Measurements from ENCODE around the gene ZNF554. TPM values are rescaled to one million over a fixed set of nuclear protein-coding genes. Genes with fewer than 3 reads are reported as not detected.

The ZNF554 gene
- total RNA-seq, 4 donors from 2014 or later, result 2.1 to 5.3 (median 2.6) TPM

DNA sequence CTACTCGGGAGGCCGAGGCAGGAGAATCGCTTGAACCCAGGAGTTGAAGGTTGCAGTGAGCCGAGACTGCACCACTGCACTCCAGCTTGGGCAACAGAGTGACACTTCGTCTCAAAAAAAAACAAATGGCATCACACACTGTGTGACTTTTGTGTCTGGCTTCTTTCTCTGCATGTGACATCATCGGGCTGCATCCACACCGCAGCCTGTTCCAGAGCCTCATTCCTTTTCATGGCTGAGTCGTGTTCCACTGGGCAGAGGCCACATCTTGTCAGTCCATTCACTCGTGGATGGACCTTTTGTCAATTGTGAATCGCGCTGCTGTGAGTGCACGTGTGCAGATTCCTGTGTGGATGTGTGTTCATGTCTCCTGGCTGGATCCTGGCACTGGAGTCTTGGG lies 26.1 kb upstream of the ZNF554 start:
- no peak for TF ChIP-seq POLR2A (IDR thresholded peaks at IDR 0.05)
- TF ChIP-seq, protein P1, sequence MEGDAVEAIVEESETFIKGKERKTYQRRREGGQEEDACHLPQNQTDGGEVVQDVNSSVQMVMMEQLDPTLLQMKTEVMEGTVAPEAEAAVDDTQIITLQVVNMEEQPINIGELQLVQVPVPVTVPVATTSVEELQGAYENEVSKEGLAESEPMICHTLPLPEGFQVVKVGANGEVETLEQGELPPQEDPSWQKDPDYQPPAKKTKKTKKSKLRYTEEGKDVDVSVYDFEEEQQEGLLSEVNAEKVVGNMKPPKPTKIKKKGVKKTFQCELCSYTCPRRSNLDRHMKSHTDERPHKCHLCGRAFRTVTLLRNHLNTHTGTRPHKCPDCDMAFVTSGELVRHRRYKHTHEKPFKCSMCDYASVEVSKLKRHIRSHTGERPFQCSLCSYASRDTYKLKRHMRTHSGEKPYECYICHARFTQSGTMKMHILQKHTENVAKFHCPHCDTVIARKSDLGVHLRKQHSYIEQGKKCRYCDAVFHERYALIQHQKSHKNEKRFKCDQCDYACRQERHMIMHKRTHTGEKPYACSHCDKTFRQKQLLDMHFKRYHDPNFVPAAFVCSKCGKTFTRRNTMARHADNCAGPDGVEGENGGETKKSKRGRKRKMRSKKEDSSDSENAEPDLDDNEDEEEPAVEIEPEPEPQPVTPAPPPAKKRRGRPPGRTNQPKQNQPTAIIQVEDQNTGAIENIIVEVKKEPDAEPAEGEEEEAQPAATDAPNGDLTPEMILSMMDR (IDR thresholded peaks at IDR 0.05 in 4 of 5, conservative IDR thresholded peaks at IDR 0.05 in 1 of 5), result no peak
- no peak for ATAC-seq
- in situ Hi-C loops (cut with MboI; ENCODE audit: low sequenced_read_pairs in 4 of 4), result no loop called here
- Histone ChIP-seq H3K4me3 (no peak overlapping the region), H3K4me1 (no peaks in the 10 kb centered on the region), H3K9me3 (no peaks in the 10 kb centered on the region), H3K27me3 (no peaks in the 10 kb centered on the region), H3K27ac (no peak overlapping the region), H3K36me3 (peaks cover 0 to 55% of the 10 kb centered on the region in 2 donors)
- DNase-seq, result no peak
- intact Hi-C loops (cut with DNase I; ENCODE audit: low total_unique reads), result no loop called here

GRCh38 chr19:2795827-2796658 lies 23.6 kb upstream of the ZNF554 start:
- H3K27ac ChIP-seq, result no peak overlapping the region
- H3K36me3 ChIP-seq, result peaks cover 0 to 62% of the 10 kb centered on the region in 2 donors

GRCh38 chr19:2796659-2797266 lies 22.9 kb upstream of the ZNF554 start:
- Histone ChIP-seq H3K27ac (no peak overlapping the region), H3K4me1 (no peaks in the 10 kb centered on the region), H3K27me3 (no peaks in the 10 kb centered on the region), H3K4me3 (no peak overlapping the region), H3K9me3 (no peaks in the 10 kb centered on the region), H3K36me3 (peaks cover 0 to 64% of the 10 kb centered on the region in 2 donors)
- TF ChIP-seq, protein P1 (IDR thresholded peaks at IDR 0.05 in 4 of 5, conservative IDR thresholded peaks at IDR 0.05 in 1 of 5), result no peak
- no peak for TF ChIP-seq POLR2A (IDR thresholded peaks at IDR 0.05)
- in situ Hi-C loops (cut with MboI; ENCODE audit: low sequenced_read_pairs in 4 of 4) (no loop called here), intact Hi-C loops (cut with DNase I; ENCODE audit: low total_unique reads) (no loop called here)
- DNase-seq (no peak), ATAC-seq (no peak)

More at GRCh38 chr19:2795827-2796658, 23.6 kb upstream of the ZNF554 start:
- TF ChIP-seq, protein P1 (IDR thresholded peaks at IDR 0.05 in 4 of 5, conservative IDR thresholded peaks at IDR 0.05 in 1 of 5), result no peak
- no peak for TF ChIP-seq POLR2A (IDR thresholded peaks at IDR 0.05)
- ATAC-seq (no peak), DNase-seq (no peak)
- H3K27me3 ChIP-seq, result no peaks in the 10 kb centered on the region
- H3K4me3 ChIP-seq, result no peak overlapping the region
- in situ Hi-C loops (cut with MboI; ENCODE audit: low sequenced_read_pairs in 4 of 4), result no loop called here
- no peaks in the 10 kb centered on the region for H3K4me1 ChIP-seq
- no peaks in the 10 kb centered on the region for H3K9me3 ChIP-seq
- intact Hi-C loops (cut with DNase I; ENCODE audit: low total_unique reads), result no loop called here

DNA sequence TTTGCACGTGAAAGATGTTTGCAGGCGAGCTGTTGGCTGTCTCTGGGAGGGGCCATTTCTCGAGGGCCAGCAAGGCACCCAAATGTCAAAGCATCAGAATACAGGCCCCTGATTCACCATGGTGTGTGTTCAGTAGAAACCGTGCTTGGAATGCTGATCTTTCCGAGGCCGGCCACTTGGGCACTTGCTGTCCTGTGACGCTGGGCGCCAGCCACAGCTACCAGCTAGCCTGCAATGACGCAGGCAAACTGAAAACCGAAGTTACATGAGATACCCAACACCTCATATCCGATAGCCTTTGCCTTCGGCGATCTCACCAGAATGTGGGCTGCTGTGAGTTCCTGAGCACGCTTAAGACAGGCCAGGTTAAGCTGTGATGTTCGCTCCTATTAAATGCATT lies 22.4 kb upstream of the ZNF554 start:
- Histone ChIP-seq H3K27ac (no peak overlapping the region), H3K36me3 (peaks cover 0 to 58% of the 10 kb centered on the region in 2 donors), H3K4me1 (no peaks in the 10 kb centered on the region), H3K27me3 (no peaks in the 10 kb centered on the region), H3K9me3 (no peaks in the 10 kb centered on the region), H3K4me3 (no peak overlapping the region)
- no peak for TF ChIP-seq POLR2A (IDR thresholded peaks at IDR 0.05)
- TF ChIP-seq, protein P1 (IDR thresholded peaks at IDR 0.05 in 4 of 5, conservative IDR thresholded peaks at IDR 0.05 in 1 of 5), result no peak
- ATAC-seq (no peak), DNase-seq (no peak)
- in situ Hi-C loops (cut with MboI; ENCODE audit: low sequenced_read_pairs in 4 of 4) (no loop called here), intact Hi-C loops (cut with DNase I; ENCODE audit: low total_unique reads) (no loop called here)
